GM12872 (cell line): ENCODE measurements around the gene SLC24A3.

Source experiments
- CTCF ChIP-seq: IDR thresholded peaks from 3 replicates; pipeline ENCODE4 v1.5.1; 2011; ENCODE audit warnings: low read depth, mild to moderate bottlenecking, low read length, moderate library complexity; ENCODE audit not compliant: insufficient read depth

SLC24A3 gene

DNA sequence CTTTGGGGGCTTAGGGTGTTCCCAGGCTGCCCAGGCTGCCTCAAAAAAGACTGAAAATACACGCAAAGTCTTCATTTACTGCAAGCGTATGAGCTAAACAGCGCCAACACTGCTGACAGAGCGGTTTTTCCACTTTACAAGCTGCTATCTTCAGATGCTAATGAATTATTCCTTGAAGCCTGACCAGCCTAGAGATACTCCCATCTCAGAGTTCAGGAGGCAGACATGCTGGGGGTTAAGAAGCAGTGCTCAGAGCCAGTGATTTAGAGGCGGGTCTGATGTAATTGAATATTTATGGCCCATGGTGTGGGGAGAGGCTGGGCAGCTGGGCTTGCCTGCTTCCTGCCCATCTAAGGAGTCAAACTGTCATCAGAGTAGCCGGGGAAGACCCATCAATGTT is 241.4 kb downstream of the SLC24A3 start:
- no peak for TF ChIP-seq CTCF

DNA sequence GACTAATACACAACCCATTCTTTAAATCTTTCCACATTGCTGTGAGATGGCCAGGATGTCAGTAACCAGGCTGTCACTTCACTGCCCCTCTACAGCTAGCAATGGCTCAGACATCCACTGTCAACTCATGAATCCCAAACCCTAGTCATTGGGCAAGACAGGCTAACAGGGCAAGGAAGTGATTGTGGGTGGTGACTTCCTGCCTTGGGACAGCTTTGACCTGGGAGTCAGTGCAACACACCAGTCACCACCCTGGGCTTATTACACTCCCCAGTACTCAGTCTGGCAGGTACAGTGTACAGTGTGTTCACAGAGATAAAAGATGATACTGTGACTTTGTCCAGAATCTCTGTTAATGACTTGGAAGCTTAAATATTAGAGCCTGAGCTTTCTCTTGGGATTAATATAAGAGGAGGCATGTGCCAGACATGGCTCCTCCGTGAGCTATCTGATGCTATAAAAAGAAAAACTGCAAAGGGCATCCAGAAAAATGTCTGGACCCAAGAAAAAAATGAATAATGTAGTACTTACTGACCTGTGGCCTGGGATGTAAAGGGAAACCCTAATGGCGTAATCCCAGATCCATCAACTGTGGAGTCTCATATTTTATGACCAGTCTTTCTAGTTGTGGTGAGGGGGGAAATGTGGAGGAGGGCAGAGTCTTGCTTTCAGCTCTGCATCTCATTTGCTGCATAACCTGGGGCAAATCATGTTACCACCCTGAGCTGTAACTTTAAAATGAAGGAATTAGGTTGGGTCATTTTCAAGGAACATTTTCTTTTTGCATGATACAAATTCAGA is 244.4 kb downstream of the SLC24A3 start:
- TF ChIP-seq CTCF: no peak

- TF ChIP-seq CTCF: no peak
These were observed 245.2 kb downstream of the SLC24A3 start for GRCh38 chr20:19457611-19458010.

- TF ChIP-seq CTCF: no peak
These were observed 247.9 kb downstream of the SLC24A3 start for GRCh38 chr20:19460386-19460785.

- TF ChIP-seq CTCF: no peak
These were observed 250.0 kb downstream of the SLC24A3 start for GRCh38 chr20:19462491-19462890.

DNA sequence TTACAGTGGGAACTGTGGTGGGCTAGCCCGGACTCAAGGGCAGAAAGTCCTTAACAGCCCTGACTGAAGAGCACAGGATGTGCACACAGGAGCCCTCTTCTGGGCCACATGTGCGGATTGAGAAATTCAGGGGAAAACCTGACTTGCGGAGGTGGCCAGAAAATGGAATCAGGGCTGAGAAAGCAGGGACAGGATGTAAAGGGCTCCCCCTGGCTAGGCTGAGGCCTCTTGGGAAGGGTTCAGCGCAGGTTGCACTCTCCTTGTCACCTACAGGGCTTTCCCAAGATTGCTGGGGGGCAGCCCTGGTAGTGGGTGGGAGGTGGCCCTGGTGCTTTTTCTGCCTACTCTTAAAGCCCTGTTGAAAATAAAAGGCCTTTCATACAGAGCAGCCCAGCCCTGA is 251.2 kb downstream of the SLC24A3 start:
- TF ChIP-seq CTCF: no peak

- no peak for TF ChIP-seq CTCF
These were observed 253.1 kb downstream of the SLC24A3 start for GRCh38 chr20:19465536-19465935.
